ENCODE results near the gene SOX18. TPM values are rescaled to one million over a fixed set of nuclear protein-coding genes. Genes with fewer than 3 reads are reported as not detected.

SOX18 gene
- total and polyA plus RNA-seq, 2 of the 13 experiments (the other 11 are each of a cell fraction or from before 2014, with no cell fraction given), result 1.6 to 1.9 TPM

DNA sequence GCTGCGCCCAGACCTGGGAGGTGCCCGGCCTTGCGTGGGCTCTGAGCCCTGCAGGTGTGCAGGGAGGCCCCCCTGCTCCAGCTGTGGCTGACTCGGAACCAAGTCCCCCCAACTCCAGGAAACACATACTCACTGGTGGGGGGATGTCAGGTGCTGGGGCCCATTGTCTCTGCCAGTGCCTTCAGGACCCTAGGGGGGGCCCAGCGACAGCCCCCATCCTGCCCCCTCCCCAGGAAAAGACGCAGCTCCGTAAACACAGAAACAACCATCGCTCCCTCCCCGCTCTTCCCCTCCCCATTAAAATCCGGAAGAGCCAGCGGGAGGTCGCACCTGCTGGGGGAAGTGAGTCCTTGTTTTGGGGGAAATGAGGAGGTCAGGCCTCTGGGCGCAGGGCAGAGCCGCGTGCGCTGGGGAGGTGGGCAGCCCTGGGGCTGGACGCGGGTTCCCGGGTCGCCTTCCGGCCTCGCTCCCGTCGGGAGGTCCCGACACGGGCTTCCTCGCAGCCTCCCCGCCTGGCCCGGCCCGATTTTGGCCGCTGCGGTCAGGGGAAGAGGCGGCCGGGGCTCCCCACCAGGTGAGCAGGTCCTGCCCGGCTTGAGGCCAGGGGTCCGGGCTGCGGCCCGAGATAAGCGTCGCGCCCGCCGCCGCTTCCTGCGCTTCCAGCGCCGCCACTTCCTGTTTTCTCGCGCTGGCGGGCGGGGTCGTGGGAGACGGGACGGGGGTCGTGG lies 7.2 kb downstream of the SOX18 start (continued):
- TF ChIP-seq MAX (IDR thresholded peaks at IDR 0.05) (peak; percentile 81), KDM3A (CRISPR knock-in tag; IDR thresholded peaks at IDR 0.05; ENCODE audit: low read depth) (peak; percentile 82), ZNF761 (CRISPR knock-in tag; conservative IDR thresholded peaks at IDR 0.05) (peak; percentile 79; the same call in 1 of the 2 replicates), THYN1 (CRISPR knock-in tag; IDR thresholded peaks at IDR 0.05; ENCODE audit: borderline replicate concordance, low read depth) (no peak), SKI (IDR thresholded peaks at IDR 0.05; ENCODE audit: partially characterized antibody) (no peak), ZGPAT (CRISPR knock-in tag; IDR thresholded peaks at IDR 0.05) (peak; percentile 80; the same call in 1 of the 2 replicates), FOXK2 (IDR thresholded peaks at IDR 0.05) (no peak), HNRNPK (IDR thresholded peaks at IDR 0.05; ENCODE audit: low read depth, low read length, poor library complexity, severe bottlenecking) (peak; percentile 97), ZNF121 (CRISPR knock-in tag; IDR thresholded peaks at IDR 0.05) (no peak), MZF1 (CRISPR knock-in tag; IDR thresholded peaks at IDR 0.05; ENCODE audit: borderline replicate concordance) (no peak)
- TF ChIP-seq, protein P1, sequence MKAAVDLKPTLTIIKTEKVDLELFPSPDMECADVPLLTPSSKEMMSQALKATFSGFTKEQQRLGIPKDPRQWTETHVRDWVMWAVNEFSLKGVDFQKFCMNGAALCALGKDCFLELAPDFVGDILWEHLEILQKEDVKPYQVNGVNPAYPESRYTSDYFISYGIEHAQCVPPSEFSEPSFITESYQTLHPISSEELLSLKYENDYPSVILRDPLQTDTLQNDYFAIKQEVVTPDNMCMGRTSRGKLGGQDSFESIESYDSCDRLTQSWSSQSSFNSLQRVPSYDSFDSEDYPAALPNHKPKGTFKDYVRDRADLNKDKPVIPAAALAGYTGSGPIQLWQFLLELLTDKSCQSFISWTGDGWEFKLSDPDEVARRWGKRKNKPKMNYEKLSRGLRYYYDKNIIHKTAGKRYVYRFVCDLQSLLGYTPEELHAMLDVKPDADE (CRISPR knock-in tag; IDR thresholded peaks at IDR 0.05), result no peak
- TF ChIP-seq, protein P2, sequence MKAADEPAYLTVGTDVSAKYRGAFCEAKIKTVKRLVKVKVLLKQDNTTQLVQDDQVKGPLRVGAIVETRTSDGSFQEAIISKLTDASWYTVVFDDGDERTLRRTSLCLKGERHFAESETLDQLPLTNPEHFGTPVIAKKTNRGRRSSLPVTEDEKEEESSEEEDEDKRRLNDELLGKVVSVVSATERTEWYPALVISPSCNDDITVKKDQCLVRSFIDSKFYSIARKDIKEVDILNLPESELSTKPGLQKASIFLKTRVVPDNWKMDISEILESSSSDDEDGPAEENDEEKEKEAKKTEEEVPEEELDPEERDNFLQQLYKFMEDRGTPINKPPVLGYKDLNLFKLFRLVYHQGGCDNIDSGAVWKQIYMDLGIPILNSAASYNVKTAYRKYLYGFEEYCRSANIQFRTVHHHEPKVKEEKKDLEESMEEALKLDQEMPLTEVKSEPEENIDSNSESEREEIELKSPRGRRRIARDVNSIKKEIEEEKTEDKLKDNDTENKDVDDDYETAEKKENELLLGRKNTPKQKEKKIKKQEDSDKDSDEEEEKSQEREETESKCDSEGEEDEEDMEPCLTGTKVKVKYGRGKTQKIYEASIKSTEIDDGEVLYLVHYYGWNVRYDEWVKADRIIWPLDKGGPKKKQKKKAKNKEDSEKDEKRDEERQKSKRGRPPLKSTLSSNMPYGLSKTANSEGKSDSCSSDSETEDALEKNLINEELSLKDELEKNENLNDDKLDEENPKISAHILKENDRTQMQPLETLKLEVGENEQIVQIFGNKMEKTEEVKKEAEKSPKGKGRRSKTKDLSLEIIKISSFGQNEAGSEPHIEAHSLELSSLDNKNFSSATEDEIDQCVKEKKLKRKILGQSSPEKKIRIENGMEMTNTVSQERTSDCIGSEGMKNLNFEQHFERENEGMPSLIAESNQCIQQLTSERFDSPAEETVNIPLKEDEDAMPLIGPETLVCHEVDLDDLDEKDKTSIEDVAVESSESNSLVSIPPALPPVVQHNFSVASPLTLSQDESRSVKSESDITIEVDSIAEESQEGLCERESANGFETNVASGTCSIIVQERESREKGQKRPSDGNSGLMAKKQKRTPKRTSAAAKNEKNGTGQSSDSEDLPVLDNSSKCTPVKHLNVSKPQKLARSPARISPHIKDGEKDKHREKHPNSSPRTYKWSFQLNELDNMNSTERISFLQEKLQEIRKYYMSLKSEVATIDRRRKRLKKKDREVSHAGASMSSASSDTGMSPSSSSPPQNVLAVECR (CRISPR knock-in tag; IDR thresholded peaks at IDR 0.05; ENCODE audit: borderline replicate concordance), result peak; percentile 74
- TF ChIP-seq, protein P3, sequence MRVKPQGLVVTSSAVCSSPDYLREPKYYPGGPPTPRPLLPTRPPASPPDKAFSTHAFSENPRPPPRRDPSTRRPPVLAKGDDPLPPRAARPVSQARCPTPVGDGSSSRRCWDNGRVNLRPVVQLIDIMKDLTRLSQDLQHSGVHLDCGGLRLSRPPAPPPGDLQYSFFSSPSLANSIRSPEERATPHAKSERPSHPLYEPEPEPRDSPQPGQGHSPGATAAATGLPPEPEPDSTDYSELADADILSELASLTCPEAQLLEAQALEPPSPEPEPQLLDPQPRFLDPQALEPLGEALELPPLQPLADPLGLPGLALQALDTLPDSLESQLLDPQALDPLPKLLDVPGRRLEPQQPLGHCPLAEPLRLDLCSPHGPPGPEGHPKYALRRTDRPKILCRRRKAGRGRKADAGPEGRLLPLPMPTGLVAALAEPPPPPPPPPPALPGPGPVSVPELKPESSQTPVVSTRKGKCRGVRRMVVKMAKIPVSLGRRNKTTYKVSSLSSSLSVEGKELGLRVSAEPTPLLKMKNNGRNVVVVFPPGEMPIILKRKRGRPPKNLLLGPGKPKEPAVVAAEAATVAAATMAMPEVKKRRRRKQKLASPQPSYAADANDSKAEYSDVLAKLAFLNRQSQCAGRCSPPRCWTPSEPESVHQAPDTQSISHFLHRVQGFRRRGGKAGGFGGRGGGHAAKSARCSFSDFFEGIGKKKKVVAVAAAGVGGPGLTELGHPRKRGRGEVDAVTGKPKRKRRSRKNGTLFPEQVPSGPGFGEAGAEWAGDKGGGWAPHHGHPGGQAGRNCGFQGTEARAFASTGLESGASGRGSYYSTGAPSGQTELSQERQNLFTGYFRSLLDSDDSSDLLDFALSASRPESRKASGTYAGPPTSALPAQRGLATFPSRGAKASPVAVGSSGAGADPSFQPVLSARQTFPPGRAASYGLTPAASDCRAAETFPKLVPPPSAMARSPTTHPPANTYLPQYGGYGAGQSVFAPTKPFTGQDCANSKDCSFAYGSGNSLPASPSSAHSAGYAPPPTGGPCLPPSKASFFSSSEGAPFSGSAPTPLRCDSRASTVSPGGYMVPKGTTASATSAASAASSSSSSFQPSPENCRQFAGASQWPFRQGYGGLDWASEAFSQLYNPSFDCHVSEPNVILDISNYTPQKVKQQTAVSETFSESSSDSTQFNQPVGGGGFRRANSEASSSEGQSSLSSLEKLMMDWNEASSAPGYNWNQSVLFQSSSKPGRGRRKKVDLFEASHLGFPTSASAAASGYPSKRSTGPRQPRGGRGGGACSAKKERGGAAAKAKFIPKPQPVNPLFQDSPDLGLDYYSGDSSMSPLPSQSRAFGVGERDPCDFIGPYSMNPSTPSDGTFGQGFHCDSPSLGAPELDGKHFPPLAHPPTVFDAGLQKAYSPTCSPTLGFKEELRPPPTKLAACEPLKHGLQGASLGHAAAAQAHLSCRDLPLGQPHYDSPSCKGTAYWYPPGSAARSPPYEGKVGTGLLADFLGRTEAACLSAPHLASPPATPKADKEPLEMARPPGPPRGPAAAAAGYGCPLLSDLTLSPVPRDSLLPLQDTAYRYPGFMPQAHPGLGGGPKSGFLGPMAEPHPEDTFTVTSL (CRISPR knock-in tag; IDR thresholded peaks at IDR 0.05; ENCODE audit: borderline replicate concordance), result peak; percentile 31; the same call in 1 of the 2 replicates

All from HepG2 (cell line).